Mesendoderm (in vitro differentiated cells): ENCODE results near the gene CASP8AP2.
"Not testable (repeated sequence)": the region's sequence is repeated elsewhere in the genome, so short reads cannot be mapped to it uniquely, and the experiment has no call there.

Source experiments
- DNase-seq: peaks from one replicate; pipeline ENCODE4 v3.0.0; 2013
- H2AK5ac ChIP-seq: 2 replicates; pipeline ENCODE4 v1.6.1; 2013; ENCODE audit warnings: low read length, inconsistent platforms
- H2BK120ac ChIP-seq: 2 replicates; pipeline ENCODE4 v1.6.1; 2013; ENCODE audit warnings: low read depth, mild to moderate bottlenecking, low read length, moderate library complexity, mixed read lengths
- H2BK15ac ChIP-seq: replicated peaks from 2 replicates; pipeline ENCODE4 v1.6.1; 2013; ENCODE audit warnings: low read depth, mild to moderate bottlenecking, moderate library complexity
- H2BK5ac ChIP-seq: 2 replicates; pipeline ENCODE4 v1.6.1; 2013; ENCODE audit warnings: low read length, inconsistent platforms
- H3K18ac ChIP-seq: 2 replicates; pipeline ENCODE4 v1.6.1; 2013; ENCODE audit warnings: mild to moderate bottlenecking, low read length, mixed read lengths
- H3K23ac ChIP-seq: one replicate; pipeline ENCODE4 v1.6.1; 2013; ENCODE audit warnings: low read length
- H3K27ac ChIP-seq: 2 replicates; pipeline ENCODE4 v1.5.1; 2013; ENCODE audit warnings: low read depth, mild to moderate bottlenecking, inconsistent platforms, low read length, moderate library complexity
- H3K27me3 ChIP-seq: 2 replicates; pipeline ENCODE4 v1.6.1; 2013; ENCODE audit warnings: low read length, control low read depth, mild to moderate bottlenecking, inconsistent platforms; ENCODE audit not compliant: insufficient read depth, poor library complexity
- H3K36me3 ChIP-seq: 2 replicates; pipeline ENCODE4 v1.6.1; 2013; ENCODE audit warnings: low read length, inconsistent platforms; ENCODE audit not compliant: control insufficient read depth, insufficient read depth
- H3K4ac ChIP-seq: one replicate; pipeline ENCODE4 v1.6.1; 2013; ENCODE audit warnings: low read depth, mild to moderate bottlenecking, low read length, moderate library complexity
- H3K4me1 ChIP-seq: 2 replicates; pipeline ENCODE4 v1.6.1; 2013; ENCODE audit warnings: low read depth, low read length, inconsistent platforms; ENCODE audit not compliant: control insufficient read depth
- H3K4me2 ChIP-seq: 2 replicates; pipeline ENCODE4 v1.6.1; 2013; ENCODE audit warnings: low read length
- H3K4me3 ChIP-seq: 2 replicates; pipeline ENCODE4 v1.5.1; 2013; ENCODE audit warnings: mild to moderate bottlenecking, low read length
- H3K56ac ChIP-seq: one replicate; pipeline ENCODE4 v1.6.1; 2013; ENCODE audit warnings: low read length
- H3K79me1 ChIP-seq: 2 replicates; pipeline ENCODE4 v1.6.1; 2013; ENCODE audit warnings: low read length, inconsistent platforms
- H3K79me2 ChIP-seq: 2 replicates; pipeline ENCODE4 v1.6.1; 2013; ENCODE audit warnings: mild to moderate bottlenecking, low read length; ENCODE audit not compliant: control insufficient read depth, insufficient read depth
- H3K9ac ChIP-seq: 2 replicates; pipeline ENCODE4 v1.6.1; 2013; ENCODE audit warnings: low read length, inconsistent platforms
- H4K5ac ChIP-seq: one replicate; pipeline ENCODE4 v1.6.1; 2013; ENCODE audit warnings: low read length
- H4K8ac ChIP-seq: one replicate; pipeline ENCODE4 v1.6.1; 2013; ENCODE audit warnings: low read depth, mild to moderate bottlenecking, control low read depth, low read length, moderate library complexity
- WGBS: extraction: QIAGEN DNeasy Blood & Tissue Kit; methylation state at CpG from one replicate; pipeline ENCODE4 v1.1.7; 2013; ENCODE audit warnings: low lambda C conversion rate, missing lambda C conversion rate; ENCODE audit not compliant: insufficient coverage; ENCODE audit errors: extremely low coverage; 5-methylcytosine and 5-hydroxymethylcytosine counted together

CASP8AP2 gene

DNA sequence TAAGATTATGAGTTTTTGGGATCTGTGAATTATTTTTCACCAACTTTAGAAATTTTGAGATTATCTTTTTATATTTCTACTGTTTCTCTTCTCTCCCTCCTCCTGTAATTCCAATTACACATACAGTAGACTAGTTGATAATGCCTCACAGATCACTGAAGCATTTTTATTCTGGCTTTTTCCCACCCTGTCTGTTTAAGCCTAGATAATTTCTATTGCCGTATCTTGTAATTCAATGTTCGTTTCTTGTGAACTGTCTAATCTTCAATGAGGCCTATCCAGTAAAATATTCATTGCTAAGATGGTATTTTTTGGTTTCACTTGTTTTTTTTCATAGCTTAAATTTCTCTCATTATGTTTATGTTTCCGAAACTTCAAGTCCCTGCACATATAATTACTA, 22.1 kb upstream of the CASP8AP2 start:
- Histone ChIP-seq H3K4ac (no peak overlapping the region), H3K18ac (no peak overlapping the region), H3K4me1 (no peaks in the 10 kb centered on the region), H4K5ac (no peak overlapping the region), H3K36me3 (peaks cover 2% of the 10 kb centered on the region), H3K4me2 (no peak overlapping the region), H2BK120ac (no peak overlapping the region), H3K23ac (no peak overlapping the region), H2AK5ac (no peak overlapping the region), H3K9ac (no peak overlapping the region), H2BK15ac (no peak overlapping the region), H3K27me3 (no peaks in the 10 kb centered on the region), H3K79me1 (peaks cover 4% of the 10 kb centered on the region), H3K4me3 (no peak overlapping the region), H3K27ac (no peak overlapping the region), H3K79me2 (peaks cover 85% of the 10 kb centered on the region), H3K56ac (no peak overlapping the region), H4K8ac (no peak overlapping the region), H2BK5ac (no peak overlapping the region)
- no peak for DNase-seq
- WGBS: no CpG with 5 or more reads among the region's 3 CpGs

DNA sequence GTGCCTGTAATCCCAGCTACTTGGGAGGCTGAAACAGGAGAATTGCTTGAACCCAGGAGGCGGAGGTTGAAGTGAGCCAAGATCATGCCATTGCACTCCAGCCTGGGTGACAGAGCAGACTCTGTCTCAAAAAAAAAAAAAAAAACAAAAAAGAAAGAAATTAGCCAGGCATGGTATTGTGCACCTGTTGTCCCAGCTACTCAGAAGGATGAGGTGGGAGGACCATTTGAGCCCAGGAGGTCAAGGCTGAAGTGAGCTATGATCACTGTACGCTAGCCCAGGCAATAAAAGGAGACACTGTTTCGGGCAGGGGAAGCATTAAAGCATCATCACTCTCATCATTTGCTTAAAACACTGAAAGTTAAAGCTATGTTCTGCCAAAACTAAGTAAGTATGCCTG, 16.3 kb upstream of the CASP8AP2 start:
- H3K56ac ChIP-seq, H4K8ac ChIP-seq, H3K9ac ChIP-seq, H3K36me3 ChIP-seq, H3K4me2 ChIP-seq, H3K27ac ChIP-seq, DNase-seq, H3K27me3 ChIP-seq, H3K18ac ChIP-seq, H2BK120ac ChIP-seq, H4K5ac ChIP-seq, H2BK5ac ChIP-seq, H2AK5ac ChIP-seq, H3K4ac ChIP-seq, H3K23ac ChIP-seq, H3K4me3 ChIP-seq, H3K4me1 ChIP-seq, H3K79me1 ChIP-seq, H2BK15ac ChIP-seq: not testable (repeated sequence)
- peaks cover 93% of the 10 kb centered on the region for H3K79me2 ChIP-seq
- no CpG with 5 or more reads among the region's 3 CpGs for WGBS

DNA sequence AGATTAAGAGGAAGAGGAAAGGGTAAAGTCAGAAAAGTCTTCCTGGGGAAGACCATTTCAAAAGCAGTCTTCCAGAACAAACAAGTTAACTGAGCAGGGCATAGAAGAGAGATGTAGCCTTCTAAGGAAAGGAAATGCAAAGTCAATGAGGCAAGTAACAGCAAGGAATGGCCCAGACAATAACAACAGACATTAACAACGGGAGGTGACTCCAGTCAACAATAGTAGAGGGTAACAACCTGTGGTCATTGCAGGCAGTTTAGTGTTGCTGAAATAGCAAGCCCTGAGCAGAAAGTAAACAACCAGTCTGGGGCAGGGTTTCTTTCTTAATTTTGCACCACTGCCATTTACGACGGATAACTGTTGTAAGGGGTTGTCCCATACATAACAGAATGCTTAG, 12.2 kb upstream of the CASP8AP2 start:
- H2BK15ac ChIP-seq: no peak overlapping the region
- H2AK5ac ChIP-seq: no peak overlapping the region
- peaks cover 3% of the 10 kb centered on the region for H3K79me1 ChIP-seq
- peak overlapping the region; percentile 27 for H2BK5ac ChIP-seq
- no peaks in the 10 kb centered on the region for H3K36me3 ChIP-seq
- H3K4ac ChIP-seq: no peak overlapping the region
- H3K27me3 ChIP-seq: no peaks in the 10 kb centered on the region
- peaks cover 68% of the 10 kb centered on the region for H3K79me2 ChIP-seq
- WGBS: no CpG with 5 or more reads among the region's 3 CpGs
- peak overlapping the region; percentile 66 for H3K27ac ChIP-seq
- H3K23ac ChIP-seq: no peak overlapping the region
- DNase-seq: peak; percentile 96
- peak overlapping the region; percentile 38 for H3K4me2 ChIP-seq
- no peak overlapping the region for H2BK120ac ChIP-seq
- H4K8ac ChIP-seq: no peak overlapping the region
- H3K18ac ChIP-seq: peak overlapping the region; percentile 72
- peak overlapping the region; percentile 84 for H3K56ac ChIP-seq
- peak overlapping the region; percentile 92 for H3K9ac ChIP-seq
- peak overlapping the region; percentile 3 for H3K4me3 ChIP-seq
- H4K5ac ChIP-seq: no peak overlapping the region
- peaks cover 9% of the 10 kb centered on the region for H3K4me1 ChIP-seq

DNA sequence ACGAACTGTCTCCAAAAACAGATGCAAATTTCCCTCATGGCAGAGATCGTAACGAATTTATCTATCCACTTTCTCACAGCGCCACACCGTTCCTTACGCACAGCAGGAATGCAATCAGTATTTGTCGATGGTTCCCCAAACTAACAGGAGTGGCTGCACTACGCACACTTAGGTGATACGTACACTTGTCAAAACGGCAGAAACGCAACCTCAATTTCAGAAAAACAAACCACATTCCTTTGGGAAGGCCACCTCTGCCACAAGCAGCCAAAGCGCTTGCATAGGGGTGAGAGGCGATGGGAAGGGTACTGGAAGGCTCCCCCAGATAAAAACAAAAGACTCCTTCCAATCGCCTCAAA, 10.7 kb upstream of the CASP8AP2 start:
- Histone ChIP-seq H3K36me3 (no peaks in the 10 kb centered on the region), H4K5ac (no peak overlapping the region), H3K56ac (peak overlapping the region; percentile 96), H2BK120ac (no peak overlapping the region), H3K4me3 (peak overlapping the region; percentile 98), H4K8ac (no peak overlapping the region), H3K79me2 (peaks cover 55% of the 10 kb centered on the region), H3K4me1 (peaks cover 9% of the 10 kb centered on the region), H3K27ac (peak overlapping the region; percentile 66), H2BK5ac (peak overlapping the region; percentile 62), H2BK15ac (no peak overlapping the region), H2AK5ac (no peak overlapping the region), H3K27me3 (no peaks in the 10 kb centered on the region), H3K18ac (no peak overlapping the region), H3K4me2 (peak overlapping the region; percentile 73), H3K23ac (peak overlapping the region; percentile 91), H3K4ac (peak overlapping the region; percentile 70), H3K79me1 (peaks cover 3% of the 10 kb centered on the region), H3K9ac (peak overlapping the region; percentile 92)
- WGBS: no CpG with 5 or more reads among the region's 14 CpGs
- DNase-seq: peak; percentile 69

DNA sequence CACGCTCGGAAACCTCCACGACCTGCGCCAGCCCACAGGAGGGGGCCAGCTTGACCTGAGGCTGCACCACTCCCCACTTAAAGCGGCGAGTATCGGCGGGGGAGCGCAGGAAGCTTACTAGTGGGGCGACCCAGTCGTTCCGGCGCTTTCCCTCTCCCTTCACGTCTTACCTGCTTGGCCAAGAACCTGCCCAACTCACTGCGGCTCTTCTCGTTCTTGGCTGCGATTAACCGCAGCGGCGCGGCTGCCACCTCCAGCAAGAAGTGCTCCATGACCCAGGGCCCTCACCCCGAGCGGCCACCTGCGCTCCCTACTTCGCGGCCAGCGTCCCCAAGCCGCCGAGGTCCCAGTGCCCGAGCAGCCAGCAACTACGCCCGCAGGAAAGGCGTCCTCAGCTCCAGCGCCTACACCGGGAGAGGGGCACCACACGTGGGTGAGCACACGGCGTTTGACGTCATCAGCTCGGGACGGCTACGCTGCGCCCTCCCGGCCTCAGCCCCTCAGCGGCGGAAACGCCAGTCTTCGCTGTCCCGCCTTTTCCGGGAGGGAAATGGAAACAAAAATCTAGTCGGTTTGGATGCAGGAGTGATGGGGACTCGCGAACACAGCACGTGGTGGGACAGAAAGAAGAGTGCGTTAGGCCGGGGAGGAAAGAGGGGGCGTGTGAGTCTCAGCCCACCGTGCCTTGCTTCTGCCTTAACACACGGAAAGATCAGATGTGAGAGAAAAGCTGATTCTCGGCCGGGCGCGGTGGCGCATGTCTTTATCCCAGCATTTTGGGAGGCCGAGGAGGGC, 10.1 kb upstream of the CASP8AP2 start, which contains the start of gene MDN1:
Gene MDN1 (minus strand): TSS at position 459 of the 795 bp plus-strand sequence. CDS start 187 bp downstream, at position 272.
- peak within 1 kb of the TSS; percentile 91 for H3K23ac ChIP-seq
- peak within 1 kb of the TSS; percentile 70 for H3K4ac ChIP-seq
- WGBS: no CpG with 5 or more reads among the region's 65 CpGs
- H3K4me3 ChIP-seq: peak within 1 kb of the TSS; percentile 98
- H3K79me1 ChIP-seq: peaks cover 3% of the 10 kb centered on the region
- DNase-seq: peak; percentile 98
- H2BK120ac ChIP-seq: no peak within 1 kb of the TSS
- peak within 1 kb of the TSS; percentile 83 for H4K8ac ChIP-seq
- H3K4me1 ChIP-seq: peaks cover 9% of the 10 kb centered on the region
- H3K4me2 ChIP-seq: peak within 1 kb of the TSS; percentile 73
- no peak within 1 kb of the TSS for H3K18ac ChIP-seq
- peaks cover 49% of the 10 kb centered on the region for H3K79me2 ChIP-seq
- no peaks in the 10 kb centered on the region for H3K36me3 ChIP-seq
- H4K5ac ChIP-seq: peak within 1 kb of the TSS; percentile 95
- H3K27ac ChIP-seq: peak within 1 kb of the TSS; percentile 66
- H2BK5ac ChIP-seq: peak within 1 kb of the TSS; percentile 62
- H2AK5ac ChIP-seq: peak within 1 kb of the TSS; percentile 90
- H3K27me3 ChIP-seq: no peaks in the 10 kb centered on the region
- H3K56ac ChIP-seq: peak within 1 kb of the TSS; percentile 97
- H3K9ac ChIP-seq: peak within 1 kb of the TSS; percentile 92
- H2BK15ac ChIP-seq: no peak within 1 kb of the TSS
